GM19328 (cell line): Measurements from ENCODE around the gene SCGB1A1.

Source experiments
- ATAC-seq: cut with Tn5 transposase; IDR thresholded peaks from one replicate; pipeline ENCODE4 v1.9.1; 2021; ENCODE audit warnings: mild to moderate bottlenecking, moderate library complexity; ENCODE audit not compliant: unreplicated experiment

SCGB1A1 gene

DNA sequence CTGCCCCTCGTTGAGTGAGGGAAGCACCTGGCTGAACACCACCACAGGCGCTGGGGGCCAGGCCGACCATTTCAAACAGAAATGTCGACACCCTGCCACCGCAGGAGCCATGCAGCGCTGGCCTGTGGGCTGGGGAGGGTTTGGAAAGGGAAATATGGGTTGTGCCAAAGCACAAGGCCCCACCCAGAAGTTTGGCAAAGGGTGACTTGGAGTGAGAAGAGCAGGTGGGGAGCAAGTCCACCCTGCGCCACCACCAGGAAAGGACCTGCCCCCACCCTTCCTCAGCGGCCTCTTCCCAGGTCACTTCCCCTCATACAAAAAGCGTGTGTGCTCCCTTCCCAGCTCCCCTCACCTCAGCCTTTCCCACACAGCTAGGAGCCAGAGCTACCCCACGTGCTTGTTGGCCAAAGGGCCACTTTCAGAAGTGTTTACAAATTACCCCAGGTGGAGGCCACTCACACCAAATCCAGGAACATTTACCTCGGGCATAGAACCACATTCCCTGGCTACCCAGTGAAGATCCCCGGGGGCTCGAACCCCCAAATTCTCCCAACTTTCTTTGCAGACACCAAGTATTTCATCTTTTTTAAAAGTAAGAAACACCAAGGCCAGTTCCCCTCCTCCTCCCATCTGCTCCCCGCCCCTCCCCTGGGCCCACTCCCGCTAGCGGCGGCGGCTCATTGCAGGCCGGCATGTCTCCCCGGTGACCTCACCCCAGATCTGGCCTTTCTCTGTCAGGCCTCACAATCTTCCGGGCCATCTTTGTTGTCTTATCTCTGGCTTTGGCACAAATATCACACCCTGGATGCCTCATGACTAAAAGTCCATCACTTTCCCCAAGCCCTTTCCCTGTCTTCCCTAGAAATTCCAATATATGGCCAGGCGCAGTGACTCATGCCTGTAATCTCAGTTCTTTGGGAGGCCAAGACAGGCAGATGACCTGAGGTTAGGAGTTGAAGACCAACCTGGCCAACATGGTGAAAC is 20.5 kb upstream of the SCGB1A1 start:
- no peak for ATAC-seq

DNA sequence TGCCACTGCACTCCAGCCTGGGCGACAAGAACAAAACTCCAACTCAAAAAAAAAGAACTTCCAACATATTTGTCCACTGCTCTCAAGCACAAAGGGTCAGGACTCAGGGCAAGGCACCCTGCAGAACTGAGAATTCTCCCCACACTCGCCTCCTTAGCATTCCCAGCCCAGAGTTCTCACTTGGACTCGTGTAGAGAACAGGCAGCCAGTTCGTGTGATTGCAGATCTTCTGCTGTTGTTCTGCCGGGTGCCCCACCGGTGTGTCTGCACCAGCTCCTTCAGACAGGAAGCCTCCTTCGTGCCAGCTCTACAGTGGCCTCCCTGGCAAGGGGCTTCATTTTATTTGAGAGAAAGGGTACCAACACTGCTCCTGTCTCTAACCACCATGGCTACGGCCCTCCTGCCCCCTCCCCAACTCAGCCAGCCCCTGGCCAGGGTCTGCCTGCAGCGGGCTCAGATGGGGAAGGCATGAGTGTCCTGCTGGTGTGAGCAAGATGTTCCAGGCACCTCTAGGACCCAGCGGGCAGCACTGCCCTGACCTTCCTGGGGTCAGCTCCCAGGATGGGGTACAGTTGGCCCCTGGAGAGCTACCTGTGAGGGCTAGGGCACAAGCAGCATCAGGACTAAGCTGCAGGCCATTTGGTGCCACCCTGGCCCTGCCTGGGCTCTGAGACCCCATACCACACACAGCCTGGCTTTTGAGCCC is 19.5 kb upstream of the SCGB1A1 start:
- no peak for ATAC-seq

DNA sequence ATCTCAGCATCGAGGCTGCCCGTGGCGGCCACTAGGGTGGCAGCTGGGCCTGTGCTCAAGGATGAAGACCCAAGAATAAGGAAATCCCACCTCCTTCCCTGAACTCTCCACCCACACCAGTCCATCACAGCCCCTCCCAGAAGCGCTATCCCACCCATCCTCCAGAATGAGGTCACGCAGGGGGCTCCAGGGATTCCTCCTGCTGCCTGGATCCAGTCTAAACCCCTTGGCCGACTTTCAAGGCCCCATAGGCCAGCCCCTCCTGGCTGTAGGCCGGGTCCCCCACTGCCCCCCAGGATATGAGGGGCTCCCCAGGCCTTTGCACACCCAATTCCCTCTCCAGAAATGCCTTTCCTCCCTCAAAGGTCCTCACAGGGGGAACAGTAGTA is 19.0 kb upstream of the SCGB1A1 start:
- ATAC-seq, result no peak

DNA sequence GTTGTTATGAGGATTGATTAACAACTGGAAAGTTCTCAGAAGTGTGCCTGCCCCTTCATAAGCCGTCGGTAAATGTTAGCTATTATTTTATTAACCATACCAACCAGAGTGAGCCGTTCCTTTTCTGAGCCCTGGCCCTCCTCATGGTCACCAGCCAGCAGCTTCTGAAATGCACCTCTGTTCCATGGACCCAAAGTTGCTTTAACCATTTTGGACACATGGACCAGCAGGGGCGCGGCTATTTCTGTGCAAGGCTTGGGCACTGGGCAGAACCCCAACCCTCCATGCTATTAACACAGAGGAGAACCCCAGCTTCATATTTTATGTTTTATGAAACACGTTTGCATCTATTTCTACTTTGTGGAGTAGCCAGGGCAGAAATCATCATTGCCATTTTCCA is 18.6 kb upstream of the SCGB1A1 start:
- no peak for ATAC-seq

DNA sequence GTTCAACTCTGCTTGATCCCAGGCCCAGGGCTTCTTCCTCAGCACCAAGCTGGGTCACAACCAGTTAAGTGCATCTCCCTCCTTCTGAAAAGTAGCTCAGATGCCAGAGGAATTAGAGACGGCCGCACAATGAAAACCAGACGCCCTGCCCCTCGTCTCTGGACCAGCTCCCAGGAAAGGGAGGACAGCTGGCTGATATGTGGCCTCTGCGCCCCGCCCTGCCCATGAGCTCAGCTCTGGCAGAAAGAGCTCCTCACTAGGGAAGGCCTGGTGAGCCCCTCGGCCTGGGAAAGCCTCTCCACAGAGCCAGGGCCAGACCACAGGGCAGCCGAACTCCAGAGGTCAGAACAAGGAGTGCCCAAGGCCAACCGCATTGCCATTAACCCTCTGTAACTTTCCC is 18.1 kb upstream of the SCGB1A1 start:
- no peak for ATAC-seq

DNA sequence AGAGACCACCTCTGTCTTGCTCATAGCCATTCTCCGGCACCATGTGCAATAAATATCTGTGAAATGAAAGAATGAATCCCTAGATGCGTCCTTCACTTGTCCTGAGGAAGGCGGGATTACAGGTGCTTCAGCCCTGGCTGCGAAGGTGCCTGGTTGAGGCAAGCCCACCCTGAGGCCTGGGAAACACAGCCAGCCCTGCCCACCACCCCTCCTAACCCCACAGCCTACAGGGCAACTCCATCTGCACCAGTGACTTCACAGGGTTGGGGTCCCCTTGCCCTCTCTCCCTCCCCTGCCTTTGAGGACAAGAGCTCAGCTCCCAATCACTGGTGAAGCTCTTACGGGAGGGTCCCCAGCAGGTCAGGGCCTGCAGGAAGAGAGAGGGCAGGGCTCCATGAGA is 17.5 kb upstream of the SCGB1A1 start:
- no peak for ATAC-seq

DNA sequence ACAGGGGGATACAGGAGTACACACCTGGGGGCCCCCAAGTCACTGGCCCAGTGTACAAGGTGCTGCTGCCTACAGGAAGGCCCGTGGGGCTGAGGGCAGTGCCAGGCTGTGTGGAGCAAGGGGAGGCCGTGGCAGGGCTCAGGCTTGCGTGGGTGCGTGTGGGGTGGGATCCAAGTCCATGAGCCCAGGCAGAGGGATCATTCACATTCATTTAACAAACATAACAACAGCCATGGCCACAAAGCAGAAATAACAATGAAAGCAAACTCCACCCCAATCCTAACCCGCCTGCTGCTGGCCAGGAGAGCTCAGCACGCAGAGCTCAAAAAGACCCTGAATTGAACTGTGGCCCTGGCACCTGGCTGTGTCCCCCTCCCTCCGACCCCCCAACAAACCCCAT is 17.0 kb upstream of the SCGB1A1 start:
- no peak for ATAC-seq

DNA sequence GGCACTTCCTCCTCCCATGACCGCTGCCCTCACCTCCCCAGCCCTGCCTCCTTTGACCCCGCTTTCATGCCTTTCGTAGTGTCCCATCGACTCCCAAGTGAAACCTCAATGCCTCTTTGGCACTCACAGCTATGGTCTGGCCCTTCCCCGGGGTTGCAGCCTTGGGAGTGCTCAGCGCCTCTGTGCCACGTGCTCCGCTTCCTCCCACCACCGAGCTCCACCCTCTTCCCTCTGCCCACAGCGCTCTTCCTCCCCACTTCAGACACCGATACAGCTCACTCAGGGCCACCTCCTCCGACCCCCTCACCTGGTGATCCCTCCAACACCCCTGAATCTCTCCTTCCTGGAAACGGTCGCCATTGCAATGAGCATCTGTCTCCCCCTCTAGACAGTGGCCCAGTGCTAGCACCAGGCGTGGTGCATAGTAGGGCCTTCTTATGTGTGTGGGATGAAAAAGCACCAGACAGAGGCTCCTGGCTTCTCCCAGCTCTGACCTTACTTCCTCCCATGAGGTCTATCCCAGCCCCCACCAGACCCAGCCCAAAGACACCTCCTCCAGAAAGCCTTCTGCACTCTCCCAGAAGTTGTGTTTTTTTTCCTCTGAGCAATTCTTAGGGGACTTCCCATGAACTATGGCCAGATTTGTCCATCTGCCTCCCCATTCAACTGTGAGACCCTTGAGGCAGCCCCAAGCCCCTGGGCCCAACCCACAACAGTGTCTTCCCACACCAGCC is 16.4 kb upstream of the SCGB1A1 start:
- no peak for ATAC-seq

DNA sequence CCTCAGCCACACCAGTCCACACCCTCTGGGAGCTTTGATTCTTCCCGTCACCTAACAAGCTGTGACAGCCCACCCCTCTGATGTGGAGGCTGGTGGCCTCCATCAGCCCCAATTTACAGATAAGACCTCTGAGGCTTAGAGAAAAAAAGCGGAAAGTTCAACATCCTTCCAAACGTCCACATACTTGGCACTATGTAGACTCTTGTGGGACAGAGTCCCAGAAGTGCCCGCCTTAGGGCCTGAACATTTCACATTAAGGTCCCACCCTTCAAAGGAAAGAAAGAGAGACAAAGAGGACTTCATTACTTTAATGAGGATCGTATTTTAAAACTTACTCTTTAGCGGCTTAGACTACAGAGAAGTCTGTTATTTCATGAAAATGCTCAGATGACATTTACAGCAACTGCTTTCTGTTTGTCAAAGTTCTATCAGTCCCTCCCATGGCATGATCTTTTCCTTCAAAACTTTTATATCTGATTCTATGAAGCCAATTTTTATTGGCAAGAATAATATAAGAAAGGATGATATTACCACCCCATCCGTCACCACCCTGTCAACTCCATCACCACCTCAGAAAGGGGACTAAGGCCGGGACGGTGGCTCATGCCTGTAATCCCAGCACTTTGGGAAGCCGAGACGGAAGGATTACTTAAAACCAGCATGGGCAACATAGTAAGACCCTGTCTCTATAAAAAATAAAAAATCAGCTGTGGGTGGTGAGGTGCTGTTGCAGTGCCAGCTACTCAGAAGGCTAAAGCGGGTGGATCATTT is 15.7 kb upstream of the SCGB1A1 start:
- no peak for ATAC-seq

DNA sequence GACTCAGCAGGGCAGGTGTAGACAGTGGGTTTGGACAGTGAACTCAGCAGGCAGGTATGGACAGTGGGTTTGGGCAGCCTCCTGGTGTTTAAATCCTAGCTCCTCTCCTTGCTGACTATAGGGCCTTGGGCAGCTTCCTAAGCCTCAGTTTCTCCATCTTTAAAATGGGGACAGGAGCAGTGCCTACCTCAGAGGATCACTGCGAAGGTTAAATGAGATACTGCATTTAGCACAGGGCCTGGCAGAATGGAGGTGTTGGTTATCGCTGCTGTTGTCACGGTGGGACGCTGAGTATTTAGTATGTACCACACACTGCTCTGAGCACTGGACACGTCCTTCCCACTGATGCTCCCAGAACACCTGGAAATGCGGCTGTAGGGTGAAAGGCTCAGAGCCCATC is 14.4 kb upstream of the SCGB1A1 start:
- ATAC-seq, result no peak

DNA sequence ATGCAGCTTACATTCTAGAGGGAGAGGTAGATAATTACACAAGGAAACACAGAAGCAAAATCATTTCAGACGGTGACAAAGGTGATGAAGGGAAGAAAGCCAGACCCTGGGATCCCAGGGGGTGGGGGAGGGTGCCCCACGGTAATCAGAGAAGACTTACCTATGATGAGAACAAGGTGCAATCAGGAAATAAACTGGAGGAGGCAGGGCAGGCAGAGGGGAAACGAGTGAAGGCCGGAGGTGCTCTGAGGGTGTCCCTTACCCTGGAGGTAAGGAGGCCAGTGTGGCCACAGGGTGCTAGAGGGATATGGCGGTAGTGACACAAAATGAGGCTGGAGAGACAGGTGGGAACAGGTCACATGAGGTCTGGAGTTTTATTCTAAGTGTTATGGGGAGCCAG is 13.9 kb upstream of the SCGB1A1 start:
- no peak for ATAC-seq

DNA sequence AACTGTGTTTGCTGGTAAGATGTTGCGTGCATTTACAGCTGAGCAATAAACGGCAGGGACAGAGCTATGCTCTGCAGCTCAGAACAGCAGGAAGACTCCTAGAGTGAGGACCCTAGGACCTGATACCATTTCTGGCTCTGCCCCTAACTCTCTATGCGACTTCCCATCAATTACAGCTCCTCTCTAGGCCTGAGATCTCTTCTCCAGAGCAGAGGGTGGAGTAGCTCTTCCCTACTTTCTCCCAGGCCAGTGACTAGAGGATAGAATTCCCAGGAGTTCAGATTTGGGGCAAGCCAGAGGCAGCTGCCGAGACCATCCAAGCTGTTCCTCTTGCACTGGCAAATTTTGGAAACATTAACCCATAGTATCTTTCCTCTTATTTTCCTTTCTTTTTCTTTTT is 12.8 kb upstream of the SCGB1A1 start:
- ATAC-seq, result no peak

DNA sequence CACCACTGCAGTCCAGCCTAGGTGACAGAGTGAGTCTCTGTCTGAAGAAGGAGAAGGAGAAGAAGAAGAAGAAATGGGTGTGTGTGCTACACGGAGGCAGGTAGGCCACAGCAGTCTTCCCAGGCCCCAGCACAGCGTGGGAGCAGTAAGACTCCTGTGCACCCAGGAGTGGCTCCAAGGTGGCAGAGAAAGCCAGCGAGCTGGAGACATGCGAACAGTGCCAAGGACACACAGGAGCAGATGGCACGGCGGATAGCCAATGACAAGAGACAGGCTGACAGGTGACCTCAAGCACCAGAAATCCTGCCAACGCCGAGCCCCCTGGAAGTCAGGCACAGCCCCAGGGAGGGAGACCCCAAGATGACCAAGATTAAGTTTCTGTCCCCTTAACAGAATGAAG is 9.0 kb upstream of the SCGB1A1 start:
- ATAC-seq, result no peak

DNA sequence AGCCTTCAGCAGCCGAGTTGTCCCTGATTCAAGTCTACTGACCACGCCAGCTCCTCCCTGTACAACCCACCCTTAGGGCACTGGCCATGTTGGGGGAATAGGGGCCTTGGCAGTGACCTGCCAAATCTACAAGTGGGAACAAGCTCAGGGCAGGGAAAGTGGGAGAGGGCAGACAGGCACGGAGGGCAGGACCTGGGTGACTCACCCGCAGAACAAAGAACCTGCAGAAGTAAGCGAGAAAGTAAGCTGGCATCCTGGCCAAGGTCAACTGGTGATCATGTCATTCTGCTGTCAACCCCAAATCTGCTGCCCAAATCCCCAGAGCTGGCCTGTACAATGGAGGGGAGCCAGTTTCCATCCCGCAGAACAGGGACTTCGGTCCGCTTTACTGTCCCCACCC is 7.9 kb upstream of the SCGB1A1 start:
- ATAC-seq, result no peak

DNA sequence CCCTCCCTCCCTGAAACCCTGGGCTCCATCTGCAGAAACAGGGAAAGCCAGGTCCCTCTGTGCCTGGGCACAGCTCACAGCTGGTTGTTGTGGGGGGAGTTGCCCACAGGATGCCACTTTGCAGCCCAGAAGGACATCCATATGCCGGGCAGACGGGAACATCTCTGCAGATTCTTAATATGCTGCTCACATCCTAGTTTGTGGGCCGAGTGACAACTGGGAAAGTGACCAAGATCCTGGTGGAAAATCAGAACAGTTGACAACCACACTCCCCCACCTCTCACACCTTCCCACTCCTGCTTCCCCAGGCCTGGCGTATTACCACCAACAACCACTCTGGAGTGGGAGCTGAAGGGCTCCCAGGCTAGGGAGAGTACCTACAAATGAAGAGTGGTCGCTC is 7.3 kb upstream of the SCGB1A1 start:
- no peak for ATAC-seq

DNA sequence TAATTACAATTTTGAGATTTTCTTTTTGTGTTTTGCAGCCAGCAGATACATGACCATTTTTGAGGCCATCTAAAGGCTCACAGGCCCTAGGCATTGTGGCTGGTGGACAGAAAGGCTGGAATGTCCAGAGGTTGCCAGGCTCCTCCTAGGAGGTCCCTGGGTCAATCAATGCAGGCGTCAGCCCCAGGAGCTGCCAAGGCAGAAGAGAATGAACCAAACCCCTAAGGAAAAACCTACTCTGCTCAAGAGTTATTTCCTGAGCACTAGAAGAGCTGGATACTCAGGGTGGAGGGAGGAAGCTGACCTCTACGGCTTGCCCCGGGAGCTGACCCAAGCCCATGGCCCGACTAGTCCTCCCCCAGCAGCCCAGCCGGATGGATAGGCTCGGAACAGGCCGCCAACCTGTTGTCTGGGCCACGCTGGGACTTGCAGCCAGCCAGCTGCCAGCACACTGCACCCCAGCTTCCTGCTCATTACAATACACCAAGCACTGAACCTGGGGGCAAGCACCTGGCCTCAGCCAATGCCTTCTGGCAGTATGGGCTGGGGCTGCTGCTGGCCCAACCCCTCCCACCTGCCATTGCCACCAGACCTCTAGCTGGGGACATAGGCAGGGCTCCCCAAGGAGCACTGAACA is 5.7 kb upstream of the SCGB1A1 start:
- ATAC-seq, result no peak

DNA sequence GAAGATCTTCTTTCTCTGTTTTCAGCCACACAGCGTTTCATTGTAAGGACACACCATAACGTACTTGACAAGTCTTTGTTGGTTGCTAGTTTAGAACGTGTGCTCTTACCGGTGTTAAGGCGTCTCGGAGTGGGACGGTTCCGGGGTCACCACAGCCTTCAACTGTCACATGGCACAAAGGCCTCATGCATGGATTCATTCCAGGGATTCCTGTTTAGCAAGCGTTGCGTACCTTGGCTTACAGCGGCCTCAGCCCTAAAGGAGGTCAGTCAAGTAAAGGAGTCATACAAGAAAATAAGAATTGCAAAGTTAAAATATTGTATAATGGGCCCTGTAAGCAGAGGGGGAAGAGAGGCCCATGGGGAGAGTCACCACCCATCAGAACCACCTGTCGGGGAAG is 2.2 kb upstream of the SCGB1A1 start:
- no peak for ATAC-seq

DNA sequence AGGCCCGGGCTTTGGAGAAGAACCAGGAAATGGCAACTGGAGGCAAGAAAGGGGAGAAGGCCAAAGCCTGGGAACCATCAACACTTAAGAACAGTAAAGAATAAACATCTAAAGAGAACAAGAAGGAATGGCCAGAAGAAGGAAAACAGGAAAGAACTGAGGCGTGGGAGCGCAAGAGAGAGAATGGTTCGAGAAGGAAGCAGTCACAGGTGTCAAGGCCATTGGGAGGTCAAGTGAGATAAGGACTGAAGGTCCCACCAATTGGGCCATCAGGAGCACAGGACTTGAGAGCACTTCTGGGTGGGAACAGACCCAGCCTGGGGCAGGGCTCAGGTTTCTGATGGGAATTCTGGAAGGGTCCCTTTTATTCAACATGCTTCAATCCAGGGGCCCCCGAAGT is 697 bp upstream of the SCGB1A1 start:
- ATAC-seq, result no peak

DNA sequence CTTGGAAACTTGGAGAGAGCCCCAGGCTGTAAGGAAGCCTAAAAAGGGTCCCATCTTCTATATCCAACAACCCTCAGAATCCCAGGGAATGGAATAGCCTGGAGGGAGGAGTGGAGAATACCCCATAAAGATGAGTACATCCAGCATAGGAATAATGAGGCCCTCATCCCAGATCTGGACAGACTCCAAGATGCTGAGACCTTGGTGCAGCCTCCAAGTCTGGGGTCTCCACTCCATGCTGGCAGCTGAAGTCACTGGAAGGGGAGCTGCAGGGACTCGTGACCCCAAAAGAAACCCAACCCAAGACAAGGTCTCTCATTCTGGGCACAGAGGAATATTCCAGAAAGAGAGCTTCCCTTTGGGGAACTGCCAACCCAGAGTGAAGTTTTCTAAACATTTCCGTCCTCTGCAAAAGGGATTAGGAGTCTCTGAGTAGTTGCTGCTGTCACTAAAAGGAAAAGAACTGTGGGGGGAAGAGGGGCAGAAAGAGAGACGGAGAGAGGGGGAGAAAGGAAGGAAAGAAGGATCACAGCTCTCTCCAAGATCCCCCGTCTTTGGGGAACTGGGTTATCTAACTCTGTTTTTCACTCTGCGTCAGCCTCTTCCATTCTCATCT is 589 bp downstream of the SCGB1A1 start:
- ATAC-seq, result no peak

DNA sequence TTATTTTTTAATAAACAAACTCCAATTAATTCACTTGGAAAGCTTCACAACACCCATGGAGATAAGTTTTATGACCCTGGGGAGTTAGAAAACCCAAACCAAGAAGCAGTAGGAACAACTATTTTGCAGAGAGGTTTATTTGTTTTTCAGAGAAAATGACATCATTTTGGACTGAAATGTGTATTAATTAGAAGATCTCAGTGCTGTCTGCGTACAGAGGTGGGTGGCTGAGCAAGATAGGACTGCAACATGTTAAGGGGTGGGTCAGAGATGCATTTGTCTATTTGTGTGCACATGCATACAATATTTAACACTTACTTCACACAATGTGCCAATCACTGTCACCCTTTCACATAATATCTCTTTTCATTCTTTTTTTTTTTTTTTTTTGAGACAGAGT is 1.1 kb downstream of the SCGB1A1 start:
- no peak for ATAC-seq
